Measurements from ENCODE around the gene RAB24.
A peak's percentile ranks its signal among the peaks of the same experiment; 100 is the strongest.

Gene RAB24

GRCh38 chr5:177338251-177339106 is 35.0 kb upstream of the RAB24 start:
- in situ Hi-C loops (cut with HindIII; ENCODE audit: low sequenced_read_pairs) = no loop called here
- no peak for TF ChIP-seq CTCF (IDR thresholded peaks at IDR 0.05; ENCODE audit: low read depth, low read length)
- H3K4me3 ChIP-seq (ENCODE audit: low read depth, low read length) = no peak overlapping the region
- DNase-seq (ENCODE audit: low read depth, low spot score) = no peak

DNA sequence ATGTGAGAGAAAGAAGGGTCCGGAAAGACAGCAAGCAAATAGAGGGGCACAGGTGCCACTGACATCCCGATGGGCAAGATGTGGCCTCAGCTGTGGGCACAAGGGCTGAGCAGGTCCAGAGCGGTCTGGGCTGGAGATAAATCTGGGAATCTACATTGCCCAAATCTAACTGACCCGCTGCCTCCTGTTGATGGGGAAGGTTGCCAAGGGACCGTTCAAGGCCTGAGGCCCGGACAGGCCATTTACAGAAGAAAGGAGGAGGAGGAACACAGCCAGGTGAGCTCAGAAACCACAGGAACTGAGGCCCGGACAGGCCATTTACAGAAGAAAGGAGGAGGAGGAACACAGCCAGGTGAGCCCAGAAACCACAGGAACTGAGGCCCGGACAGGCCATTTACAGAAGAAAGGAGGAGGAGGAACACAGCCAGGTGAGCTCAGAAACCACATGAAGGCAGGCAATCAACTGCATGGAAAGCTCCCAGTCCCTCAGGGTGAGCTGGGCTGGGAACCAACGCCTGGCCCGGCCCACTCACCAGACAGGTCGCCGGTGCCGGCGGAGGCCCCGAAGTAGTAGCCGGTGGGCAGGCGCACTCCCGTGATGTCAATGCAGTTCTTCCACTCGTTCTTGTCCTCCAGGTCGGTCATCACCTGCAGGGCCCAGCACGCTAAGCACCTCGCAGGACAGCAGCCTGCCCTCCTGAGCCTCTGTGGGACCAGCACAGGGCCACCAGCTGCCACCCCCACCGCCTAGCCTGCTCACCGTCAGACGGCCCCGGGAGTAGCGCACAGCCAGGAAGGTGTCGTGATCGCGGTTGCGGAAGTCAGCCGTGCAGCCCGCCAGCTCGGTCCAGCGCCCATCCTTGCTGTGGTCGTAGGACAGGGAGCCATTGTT is 33.3 kb upstream of the RAB24 start:
- TF ChIP-seq CTCF (IDR thresholded peaks at IDR 0.05; ENCODE audit: low read depth, low read length) = no peak
- in situ Hi-C loops (cut with HindIII; ENCODE audit: low sequenced_read_pairs) = no loop called here
- no peak for DNase-seq (ENCODE audit: low read depth, low spot score)
- H3K4me3 ChIP-seq (ENCODE audit: low read depth, low read length) = no peak overlapping the region

- TF ChIP-seq CTCF (IDR thresholded peaks at IDR 0.05; ENCODE audit: low read depth, low read length) = peak; percentile 39
- in situ Hi-C loops (cut with HindIII; ENCODE audit: low sequenced_read_pairs) = no loop called here
- no peak for DNase-seq (ENCODE audit: low read depth, low spot score)
- H3K4me3 ChIP-seq (ENCODE audit: low read depth, low read length) = no peak overlapping the region
Measured at GRCh38 chr5:177336112-177336511, 32.6 kb upstream of the RAB24 start.

DNA sequence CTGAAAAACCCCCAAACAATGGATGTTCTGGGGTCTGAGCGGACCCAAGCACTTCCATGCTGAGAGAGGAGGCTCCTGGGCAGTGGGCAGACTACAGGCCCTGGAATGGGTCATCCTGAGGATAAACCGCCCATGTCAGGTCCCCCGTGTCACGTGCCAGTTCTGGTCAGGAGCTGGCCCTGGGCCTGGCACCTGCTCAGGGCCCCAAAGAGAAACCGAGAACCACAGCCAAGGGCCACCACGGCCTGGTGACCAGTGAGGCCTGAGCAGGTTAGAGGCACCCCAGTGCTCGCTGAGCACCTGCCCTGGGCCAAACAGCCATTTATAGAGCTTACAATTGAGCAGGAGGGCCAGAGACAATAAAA is 32.2 kb upstream of the RAB24 start:
- in situ Hi-C loops (cut with HindIII; ENCODE audit: low sequenced_read_pairs) = no loop called here
- no peak overlapping the region for H3K4me3 ChIP-seq (ENCODE audit: low read depth, low read length)
- DNase-seq (ENCODE audit: low read depth, low spot score) = no peak
- no peak for TF ChIP-seq CTCF (IDR thresholded peaks at IDR 0.05; ENCODE audit: low read depth, low read length)

DNA sequence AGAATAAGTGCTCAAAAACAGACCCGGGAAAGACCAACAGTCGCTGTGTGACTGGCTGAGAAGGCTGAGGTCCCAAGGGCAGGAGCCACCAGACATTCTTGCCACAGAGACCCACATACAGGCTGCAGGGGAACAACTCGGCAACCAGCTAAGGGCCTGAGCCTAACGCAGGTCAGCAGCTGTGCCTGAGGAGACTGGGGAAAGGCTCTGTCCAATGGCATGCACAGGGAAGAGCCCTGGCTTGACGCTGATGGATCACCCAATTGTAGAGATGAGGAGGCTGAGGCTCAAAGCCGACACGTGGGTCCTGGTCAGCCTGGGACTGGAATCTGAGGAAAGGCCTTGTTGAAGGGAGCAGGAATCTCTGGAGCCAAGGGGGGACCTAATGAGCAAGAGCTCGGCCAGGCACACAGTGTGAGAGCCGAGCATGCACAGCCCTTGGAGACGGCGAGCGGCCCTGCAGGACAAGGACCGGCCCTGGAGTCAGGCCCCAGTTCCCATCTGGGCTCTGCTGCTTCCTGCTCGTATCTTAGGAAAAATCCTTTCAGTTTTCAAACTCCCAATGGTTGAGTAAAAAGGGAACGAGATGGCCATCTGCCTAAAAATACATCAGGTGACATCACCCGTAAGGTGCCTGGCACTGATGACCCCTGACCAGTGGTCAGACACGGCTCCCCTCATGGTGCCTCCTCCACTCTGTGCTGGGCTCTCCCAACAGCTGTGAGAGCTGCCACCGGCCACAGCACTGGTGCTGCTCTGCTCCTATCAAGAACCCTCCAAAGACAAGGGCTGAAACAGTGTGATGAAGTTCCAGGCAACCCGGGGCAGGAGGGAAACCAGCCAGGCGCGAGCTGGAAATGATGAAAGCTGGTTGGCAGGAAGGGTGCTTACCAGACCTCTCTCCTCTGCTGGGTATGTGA is 31.5 kb upstream of the RAB24 start:
- no peak for DNase-seq (ENCODE audit: low read depth, low spot score)
- TF ChIP-seq CTCF (IDR thresholded peaks at IDR 0.05; ENCODE audit: low read depth, low read length) = no peak
- H3K4me3 ChIP-seq (ENCODE audit: low read depth, low read length) = no peak overlapping the region
- in situ Hi-C loops (cut with HindIII; ENCODE audit: low sequenced_read_pairs) = no loop called here

DNA sequence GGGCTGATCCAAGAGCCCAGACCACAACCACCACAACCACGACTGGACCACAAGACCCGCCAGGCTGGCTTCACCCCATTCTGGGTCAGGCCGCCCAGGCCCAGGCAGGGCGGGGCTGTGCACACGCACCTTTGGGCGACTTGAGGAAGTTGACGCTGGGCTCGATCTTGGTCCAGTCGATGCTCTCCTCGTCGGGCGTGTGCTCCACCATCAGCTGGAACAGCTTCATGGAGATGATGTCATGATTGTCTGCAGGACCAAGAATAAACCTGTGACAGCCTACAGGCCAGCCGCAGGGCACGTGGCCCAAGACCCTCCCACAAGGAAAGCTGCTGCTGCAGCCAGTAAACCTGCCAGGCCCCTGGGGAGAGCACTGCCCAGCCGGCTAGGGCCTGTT is 30.6 kb upstream of the RAB24 start:
- TF ChIP-seq CTCF (IDR thresholded peaks at IDR 0.05; ENCODE audit: low read depth, low read length) = no peak
- no peak for DNase-seq (ENCODE audit: low read depth, low spot score)
- no peak overlapping the region for H3K4me3 ChIP-seq (ENCODE audit: low read depth, low read length)
- in situ Hi-C loops (cut with HindIII; ENCODE audit: low sequenced_read_pairs) = no loop called here

Measured in astrocyte of the spinal cord (primary cell).